H9 (cell line): Measurements from ENCODE around the gene KAT2B. TPM values are rescaled to one million over a fixed set of nuclear protein-coding genes. Genes with fewer than 3 reads are reported as not detected.

ENCODE experiments used
- DNase-seq: peaks from one replicate; pipeline ENCODE4 v3.0.0-alpha.2; 2017
- H2AFZ ChIP-seq: one replicate; pipeline ENCODE4 v1.6.1; 2013; ENCODE audit warnings: mild to moderate bottlenecking, low read length, control low read depth, moderate library complexity
- H2AK5ac ChIP-seq: 2 replicates; pipeline ENCODE4 v1.6.1; 2013; ENCODE audit warnings: low read length, control low read depth, mixed read lengths; ENCODE audit not compliant: insufficient read length
- H2BK120ac ChIP-seq: one replicate; pipeline ENCODE4 v1.6.1; 2013; ENCODE audit warnings: low read depth, mild to moderate bottlenecking, low read length, control low read depth, inconsistent platforms; ENCODE audit not compliant: poor library complexity, severe bottlenecking
- H2BK12ac ChIP-seq: 2 replicates; pipeline ENCODE4 v1.6.1; 2013; ENCODE audit warnings: low read length, control low read depth, mixed read lengths, low read depth; ENCODE audit not compliant: insufficient read length
- H2BK15ac ChIP-seq: 2 replicates; pipeline ENCODE4 v1.6.1; 2013; ENCODE audit warnings: low read depth, low read length, control low read depth
- H2BK20ac ChIP-seq: one replicate; pipeline ENCODE4 v1.6.1; 2013; ENCODE audit warnings: low read depth, mild to moderate bottlenecking, low read length, control low read depth, inconsistent platforms; ENCODE audit not compliant: poor library complexity, severe bottlenecking
- H2BK5ac ChIP-seq: 2 replicates; pipeline ENCODE4 v1.6.1; 2013; ENCODE audit warnings: low read length, control low read depth, mixed read lengths; ENCODE audit not compliant: insufficient read length
- H3K14ac ChIP-seq: 2 replicates; pipeline ENCODE4 v1.6.1; 2013; ENCODE audit warnings: low read length, control low read depth; ENCODE audit not compliant: insufficient read depth
- H3K18ac ChIP-seq: 2 replicates; pipeline ENCODE4 v1.6.1; 2013; ENCODE audit warnings: low read depth, mild to moderate bottlenecking, mixed read lengths, low read length, control low read depth; ENCODE audit not compliant: insufficient read length
- H3K23ac ChIP-seq: 2 replicates; pipeline ENCODE4 v1.6.1; 2013; ENCODE audit warnings: low read length, control low read depth, mixed read lengths, low read depth; ENCODE audit not compliant: insufficient read length
- H3K23me2 ChIP-seq: 2 replicates; pipeline ENCODE4 v1.6.1; 2013; ENCODE audit warnings: low read depth, mild to moderate bottlenecking, mixed read lengths, low read length, control low read depth; ENCODE audit not compliant: insufficient read length, poor library complexity, severe bottlenecking
- H3K27ac ChIP-seq: 2 replicates; pipeline ENCODE4 v1.5.1; 2013; ENCODE audit warnings: low read length, control low read depth, mixed read lengths, low read depth; ENCODE audit not compliant: insufficient read length
- H3K27me3 ChIP-seq: 2 replicates; pipeline ENCODE4 v1.6.1; 2013; ENCODE audit warnings: low read length, control low read depth, inconsistent platforms; ENCODE audit not compliant: insufficient read depth
- H3K4ac ChIP-seq: 2 replicates; pipeline ENCODE4 v1.6.1; 2013; ENCODE audit warnings: low read depth, mild to moderate bottlenecking, control low read depth, inconsistent platforms, low read length, moderate library complexity
- H3K4me1 ChIP-seq: 2 replicates; pipeline ENCODE4 v1.6.1; 2013; ENCODE audit warnings: low read length, control low read depth, inconsistent platforms; ENCODE audit not compliant: insufficient read depth
- H3K4me2 ChIP-seq: 2 replicates; pipeline ENCODE4 v1.6.1; 2013; ENCODE audit warnings: low read length, control low read depth, mixed read lengths; ENCODE audit not compliant: insufficient read length, insufficient read depth
- H3K56ac ChIP-seq: 2 replicates; pipeline ENCODE4 v1.6.1; 2013; ENCODE audit warnings: low read depth, mild to moderate bottlenecking, mixed read lengths, low read length, control low read depth; ENCODE audit not compliant: insufficient read length
- H3K79me1 ChIP-seq: 2 replicates; pipeline ENCODE4 v1.6.1; 2013; ENCODE audit warnings: low read depth, mild to moderate bottlenecking, moderate library complexity, low read length, control low read depth, inconsistent platforms; ENCODE audit not compliant: insufficient read depth, poor library complexity, severe bottlenecking
- H3K79me2 ChIP-seq: 2 replicates; pipeline ENCODE4 v1.6.1; 2013; ENCODE audit warnings: low read length, control low read depth, inconsistent platforms; ENCODE audit not compliant: insufficient read depth
- H3K9ac ChIP-seq: 2 replicates; pipeline ENCODE4 v1.6.1; 2013; ENCODE audit warnings: low read length, control low read depth, mixed read lengths; ENCODE audit not compliant: insufficient read length; ENCODE audit errors: extremely low read depth
- H3K9me3 ChIP-seq: one replicate; pipeline ENCODE4 v1.6.1; 2013; ENCODE audit warnings: low read depth, low read length, inconsistent platforms; ENCODE audit not compliant: control insufficient read depth
- H3T11ph ChIP-seq: one replicate; pipeline ENCODE4 v1.6.1; 2013; ENCODE audit warnings: mild to moderate bottlenecking, low read length, control low read depth, inconsistent platforms
- H4K20me1 ChIP-seq: one replicate; pipeline ENCODE4 v1.6.1; 2013; ENCODE audit not compliant: control insufficient read depth, insufficient read length, insufficient read depth
- H4K5ac ChIP-seq: 2 replicates; pipeline ENCODE4 v1.6.1; 2013; ENCODE audit warnings: low read depth, mild to moderate bottlenecking, mixed read lengths, low read length, control low read depth; ENCODE audit not compliant: insufficient read length
- H4K8ac ChIP-seq: replicated peaks from 2 replicates; pipeline ENCODE4 v1.6.1; 2013; ENCODE audit warnings: low read length, control low read depth, mixed read lengths, low read depth; ENCODE audit not compliant: insufficient read length
- H4K91ac ChIP-seq: 2 replicates; pipeline ENCODE4 v1.6.1; 2013; ENCODE audit warnings: low read depth, mild to moderate bottlenecking, moderate library complexity, mixed read lengths, low read length, control low read depth; ENCODE audit not compliant: insufficient read length
- H3K27ac Mint-ChIP-seq, 3 experiments: 2 replicates in 2 of 3; 3 replicates in 1 of 3; pipeline ENCODE4 v1.8.0; 2020 to 2021; ENCODE audit warnings: mixed read lengths in 3 of 3, mild to moderate bottlenecking in 1 of 3, moderate library complexity in 1 of 3
- H3K27me3 Mint-ChIP-seq: 2 replicates; pipeline ENCODE4 v1.8.0; 2021; ENCODE audit warnings: low read depth, mild to moderate bottlenecking, moderate library complexity, mixed read lengths
- H3K36me3 Mint-ChIP-seq, 3 experiments: 2 replicates in 2 of 3; 3 replicates in 1 of 3; pipeline ENCODE4 v1.8.0; 2020 to 2021; ENCODE audit warnings: low read depth in 3 of 3, mixed read lengths in 3 of 3; ENCODE audit not compliant: insufficient read depth in 1 of 3
- H3K4me1 Mint-ChIP-seq, 2 experiments: 2 replicates each; pipeline ENCODE4 v1.8.0; 2020; ENCODE audit warnings: mixed read lengths in 2 of 2
- H3K4me3 Mint-ChIP-seq, 2 experiments: 2 replicates in 1 of 2; 3 replicates in 1 of 2; pipeline ENCODE4 v1.8.0; 2020 to 2021; ENCODE audit warnings: mild to moderate bottlenecking in 2 of 2, mixed read lengths in 2 of 2, moderate library complexity in 1 of 2
- H3K9me3 Mint-ChIP-seq, 2 experiments: 2 replicates in 1 of 2; 3 replicates in 1 of 2; pipeline ENCODE4 v1.8.0; 2020; ENCODE audit warnings: mild to moderate bottlenecking in 2 of 2, mixed read lengths in 2 of 2, moderate library complexity in 1 of 2
- CTCF ChIP-seq: fragments of 200-600 bp; sonication (generic); conservative IDR thresholded peaks from 3 replicates; pipeline ENCODE4 v1.8.0; 2021; ENCODE audit warnings: antibody characterized with exemption, mild to moderate bottlenecking
- WGBS: extraction: QIAGEN DNeasy Blood & Tissue Kit; methylation state at CpG from one replicate; pipeline ENCODE4 v1.1.7; 2013; ENCODE audit warnings: missing lambda C conversion rate, low lambda C conversion rate, mixed read lengths; ENCODE audit not compliant: insufficient read length; ENCODE audit errors: extremely low coverage; 5-methylcytosine and 5-hydroxymethylcytosine counted together
- total RNA-seq: library from RNA; stranded (reverse); gene quantifications from 2 replicates; pipeline ENCODE4 v1.2.1, GENCODE V29; 2021

KAT2B gene
- total RNA-seq, 1 experiment from 2014 or later, result 6.3 TPM

- no peaks in the 10 kb centered on the region for H3K9me3 ChIP-seq
- H4K91ac ChIP-seq, result no peak overlapping the region
- H4K20me1 ChIP-seq, result no peaks in the 10 kb centered on the region
- no peak overlapping the region for H2AFZ ChIP-seq
- no peaks in the 10 kb centered on the region for H3K79me1 ChIP-seq
- H3K14ac ChIP-seq, result no peak overlapping the region
- H3K36me3 Mint-ChIP-seq, result peaks cover 0 to 3% (median 0%) of the 10 kb centered on the region in 3 experiments; a peak in 2 of 7 replicates
- no peak overlapping the region for H2BK5ac ChIP-seq
- no peak overlapping the region for H2BK20ac ChIP-seq
- H3K27ac ChIP-seq, result no peak overlapping the region
- no peak overlapping the region for H3K4me3 Mint-ChIP-seq
- no peak overlapping the region for H3K23ac ChIP-seq
- H3K27me3 ChIP-seq, result no peaks in the 10 kb centered on the region
- no peak overlapping the region for H3K4ac ChIP-seq
- H3K23me2 ChIP-seq, result no peaks in the 10 kb centered on the region
- H3K4me1 ChIP-seq, result no peaks in the 10 kb centered on the region
- H3K4me1 Mint-ChIP-seq, result no peaks in the 10 kb centered on the region
- no peak for TF ChIP-seq CTCF
- H2AK5ac ChIP-seq, result no peak overlapping the region
- H3K79me2 ChIP-seq, result no peaks in the 10 kb centered on the region
- no peak overlapping the region for H3K56ac ChIP-seq
- H4K5ac ChIP-seq, result no peak overlapping the region
- no peaks in the 10 kb centered on the region for H3K9me3 Mint-ChIP-seq
- no peaks in the 10 kb centered on the region for H3K27me3 Mint-ChIP-seq
- no peak overlapping the region for H2BK12ac ChIP-seq
- no peak for DNase-seq
- WGBS, result no CpG with 5 or more reads among the region's 4 CpGs
- H3T11ph ChIP-seq, result no peak overlapping the region
- H4K8ac ChIP-seq, result no peak overlapping the region
- no peak overlapping the region for H3K18ac ChIP-seq
- no peak overlapping the region for H2BK15ac ChIP-seq
- no peak overlapping the region for H2BK120ac ChIP-seq
- no peak overlapping the region for H3K27ac Mint-ChIP-seq
- H3K4me2 ChIP-seq, result no peak overlapping the region
- no peak overlapping the region for H3K9ac ChIP-seq
Observed at GRCh38 chr3:20125289-20125688, 85.0 kb downstream of the KAT2B start.
